Kidney tubule cell (primary cell): ENCODE results near the gene ZBTB9.
A peak's percentile ranks its signal among the peaks of the same experiment; 100 is the strongest.

ENCODE experiments used
- DNase-seq: peaks from one replicate; pipeline ENCODE4 v3.0.0-alpha.2; 2018; ENCODE audit warnings: low spot score

Gene ZBTB9

GRCh38 chr6:33418690-33419291, 35.6 kb upstream of the ZBTB9 start:
- peak; percentile 30 for DNase-seq

GRCh38 chr6:33419580-33420490, 34.5 kb upstream of the ZBTB9 start, which contains the start of gene SYNGAP1:
SYNGAP1 (plus strand) TSS chr6:33420065; CDS start chr6:33420265, 200 bp downstream.
- DNase-seq = no peak

GRCh38 chr6:33420491-33421343, 33.7 kb upstream of the ZBTB9 start:
- no peak for DNase-seq

GRCh38 chr6:33421344-33421643, 33.1 kb upstream of the ZBTB9 start:
- DNase-seq = no peak

GRCh38 chr6:33423777-33424176, 30.6 kb upstream of the ZBTB9 start:
- no peak for DNase-seq

- DNase-seq = no peak
Measured at GRCh38 chr6:33424855-33425667, 29.3 kb upstream of the ZBTB9 start.

- DNase-seq = peak; percentile 82
Measured at GRCh38 chr6:33425668-33426577, 28.5 kb upstream of the ZBTB9 start.

- DNase-seq = no peak
Measured at GRCh38 chr6:33426590-33427511, 27.5 kb upstream of the ZBTB9 start.

GRCh38 chr6:33427585-33428223, 26.7 kb upstream of the ZBTB9 start:
- peak; percentile 11 for DNase-seq

GRCh38 chr6:33428224-33428965, 26.0 kb upstream of the ZBTB9 start:
- peak; percentile 59 for DNase-seq

GRCh38 chr6:33428966-33429749, 25.2 kb upstream of the ZBTB9 start:
- DNase-seq = no peak

- no peak for DNase-seq
Measured at GRCh38 chr6:33429750-33430052, 24.7 kb upstream of the ZBTB9 start.

GRCh38 chr6:33430334-33430733, 24.0 kb upstream of the ZBTB9 start:
- no peak for DNase-seq

GRCh38 chr6:33430991-33431879, 23.1 kb upstream of the ZBTB9 start:
- DNase-seq = peak; percentile 34

- DNase-seq = no peak
Measured at GRCh38 chr6:33431880-33432541, 22.4 kb upstream of the ZBTB9 start.

GRCh38 chr6:33432546-33432945, 21.8 kb upstream of the ZBTB9 start:
- DNase-seq = no peak
